HG02610 (cell line): Measurements from ENCODE around the gene SFT2D3.

ENCODE experiments used
- ATAC-seq: cut with Tn5 transposase; IDR thresholded peaks from one replicate; pipeline ENCODE4 v1.9.1; 2021; ENCODE audit warnings: mild to moderate bottlenecking, moderate library complexity; ENCODE audit not compliant: unreplicated experiment

Gene SFT2D3

GRCh38 chr2:127664065-127664894, 37.0 kb upstream of the SFT2D3 start:
- ATAC-seq, result no peak

- ATAC-seq, result no peak
These were observed 36.4 kb upstream of the SFT2D3 start for GRCh38 chr2:127664895-127665225.

GRCh38 chr2:127665267-127665893, 35.9 kb upstream of the SFT2D3 start:
- ATAC-seq, result no peak

- ATAC-seq, result no peak
These were observed 32.2 kb upstream of the SFT2D3 start for GRCh38 chr2:127669056-127669455.

- ATAC-seq, result no peak
These were observed 31.0 kb upstream of the SFT2D3 start for GRCh38 chr2:127670055-127670956.

- ATAC-seq, result no peak
These were observed 30.4 kb upstream of the SFT2D3 start for GRCh38 chr2:127670957-127671290.

- ATAC-seq, result no peak
These were observed 29.6 kb upstream of the SFT2D3 start for GRCh38 chr2:127671557-127672302.

- ATAC-seq, result no peak
These were observed 28.7 kb upstream of the SFT2D3 start for GRCh38 chr2:127672341-127673224.

- no peak for ATAC-seq
These were observed 27.8 kb upstream of the SFT2D3 start for GRCh38 chr2:127673291-127674069.

GRCh38 chr2:127674241-127675209, 26.8 kb upstream of the SFT2D3 start:
- no peak for ATAC-seq

- ATAC-seq, result no peak
These were observed 25.7 kb upstream of the SFT2D3 start, which contains the start of gene LIMS2 for GRCh38 chr2:127675331-127676261. Gene LIMS2, minus strand, starts transcription at chr2:127675530. Its CDS starts 506 bp downstream, at chr2:127675024.

GRCh38 chr2:127676906-127677305, 24.4 kb upstream of the SFT2D3 start:
- no peak for ATAC-seq

- no peak for ATAC-seq
These were observed 22.8 kb upstream of the SFT2D3 start for GRCh38 chr2:127678531-127678930.

GRCh38 chr2:127678991-127679390, 22.3 kb upstream of the SFT2D3 start:
- no peak for ATAC-seq

GRCh38 chr2:127679680-127680361, 21.5 kb upstream of the SFT2D3 start:
- no peak for ATAC-seq

GRCh38 chr2:127680706-127681287, 20.5 kb upstream of the SFT2D3 start:
- no peak for ATAC-seq
